Keratinocyte (primary cell): Measurements from ENCODE around the gene DGKQ. TPM values are rescaled to one million over a fixed set of nuclear protein-coding genes. Genes with fewer than 3 reads are reported as not detected.
A peak's percentile ranks its signal among the peaks of the same experiment; 100 is the strongest.

Source experiments
- DNase-seq: peaks from one replicate; pipeline ENCODE4 v3.0.0-alpha.2; 2011; ENCODE audit warnings: low read depth, missing footprints, low spot score
- FAIRE-seq: peaks from 2 replicates; lab custom pipeline; 2011; peaks lifted over from hg19 to GRCh38; lab: Jason Lieb, UNC
- H2AFZ ChIP-seq: 2 replicates; pipeline ENCODE4 v1.6.0; 2012; ENCODE audit warnings: low read length, control low read depth, inconsistent platforms; ENCODE audit not compliant: control insufficient read depth
- H3K27ac ChIP-seq: 2 replicates; pipeline ENCODE4 v1.5.1; 2011; ENCODE audit warnings: low read length; ENCODE audit not compliant: control insufficient read depth, insufficient read depth
- H3K27me3 ChIP-seq: 3 replicates; pipeline ENCODE4 v1.6.0; 2011; ENCODE audit warnings: low read length; ENCODE audit not compliant: control insufficient read depth, insufficient read depth; ENCODE audit errors: extremely low read depth
- H3K36me3 ChIP-seq, 2 experiments: 2 replicates in 1 of 2; 3 replicates in 1 of 2; pipeline ENCODE4 v1.5.1; 2011; ENCODE audit warnings: low read length in 2 of 2, mild to moderate bottlenecking in 1 of 2; ENCODE audit not compliant: control insufficient read depth in 2 of 2, insufficient read depth in 2 of 2; ENCODE audit errors: extremely low read depth in 1 of 2
- H3K4me1 ChIP-seq: 3 replicates; pipeline ENCODE4 v1.5.1; 2011; ENCODE audit warnings: low read length; ENCODE audit not compliant: control insufficient read depth, insufficient read depth; ENCODE audit errors: extremely low read depth
- H3K4me2 ChIP-seq: 3 replicates; pipeline ENCODE4 v1.6.0; 2011; ENCODE audit warnings: low read depth, low read length; ENCODE audit not compliant: control insufficient read depth, insufficient read depth; ENCODE audit errors: extremely low read depth
- H3K4me3 ChIP-seq, 3 experiments: fragments of 200-600 bp in 1 of 3; sonication (generic) in 1 of 3; 2 replicates in 2 of 3; 3 replicates in 1 of 3; pipeline ENCODE4 v1.5.1; 2011 to 2016; ENCODE audit warnings: low read length in 3 of 3, mild to moderate bottlenecking in 3 of 3, control low read depth in 2 of 3, inconsistent platforms in 1 of 3, low read depth in 1 of 3, mixed read lengths in 1 of 3, mixed run types in 1 of 3, moderate library complexity in 1 of 3; ENCODE audit not compliant: control insufficient read depth in 2 of 3, insufficient read depth in 2 of 3; ENCODE audit errors: extremely low read depth in 1 of 3
- H3K79me2 ChIP-seq: 2 replicates; pipeline ENCODE4 v1.6.0; 2012; ENCODE audit warnings: low read length; ENCODE audit not compliant: control insufficient read depth, insufficient read depth
- H3K9ac ChIP-seq: 3 replicates; pipeline ENCODE4 v1.6.0; 2011; ENCODE audit warnings: low read length; ENCODE audit not compliant: control insufficient read depth, insufficient read depth; ENCODE audit errors: extremely low read depth
- H3K9me1 ChIP-seq: 3 replicates; pipeline ENCODE4 v1.6.0; 2011; ENCODE audit warnings: low read length; ENCODE audit not compliant: control insufficient read depth, insufficient read depth; ENCODE audit errors: extremely low read depth
- H3K9me3 ChIP-seq: 2 replicates; pipeline ENCODE4 v1.5.1; 2012; ENCODE audit warnings: low read depth, low read length; ENCODE audit not compliant: control insufficient read depth
- H4K20me1 ChIP-seq: 3 replicates; pipeline ENCODE4 v1.6.0; 2011; ENCODE audit warnings: low read length; ENCODE audit not compliant: control insufficient read depth, insufficient read depth; ENCODE audit errors: extremely low read depth
- CTCF ChIP-seq, 3 experiments: IDR thresholded peaks in 1 of 3; conservative IDR thresholded peaks in 1 of 3; optimal IDR thresholded peaks in 1 of 3; 2 replicates in 2 of 3; 3 replicates in 1 of 3; pipeline versions ENCODE3 to v1.5.1; 2011; ENCODE audit warnings: low read length in 3 of 3, mild to moderate bottlenecking in 3 of 3, moderate library complexity in 2 of 3, control low read depth in 1 of 3, inconsistent platforms in 1 of 3; ENCODE audit not compliant: insufficient read depth in 2 of 3; ENCODE audit errors: extremely low read depth in 1 of 3
- EZH2 ChIP-seq: IDR thresholded peaks from one replicate; pipeline ENCODE4 v1.6.1; 2012; ENCODE audit warnings: inconsistent platforms, mild to moderate bottlenecking, low read length, moderate library complexity
- dilution Hi-C: fragments of 300-500 bp; cut with MboI; formaldehyde crosslinking; loops from one replicate; pipeline ENCODE4 v1.7.0; 2020; ENCODE audit warnings: low sequenced_read_pairs; ENCODE audit not compliant: extremely low pct_ligation_motif_present
- polyA minus RNA-seq, 3 experiments: library from RNA; depleted of rRNA, polyadenylated mRNA; stranded (reverse); fragments of >200 nt; gene quantifications; 1 replicate in 1 of 3; 2 replicates in 1 of 3; 3 replicates in 1 of 3; pipeline ENCODE4 v1.2.3, GENCODE V29; 2011
- polyA plus RNA-seq, 5 experiments: library from polyadenylated mRNA; depleted of rRNA in 3 of 5; stranded (reverse) in 3 of 5; stranded (forward) in 1 of 5; unstranded in 1 of 5; fragments of >200 nt; gene quantifications; 1 replicate in 1 of 5; 2 replicates in 3 of 5; 3 replicates in 1 of 5; pipeline versions ENCODE4 v1.2.1 to v1.2.3, GENCODE V29; 2011 to 2012; ENCODE audit warnings: missing spikeins in 2 of 5, low read depth in 1 of 5, low replicate concordance in 1 of 5

DGKQ gene
- 5.3 to 11.3 TPM (median 5.9 TPM) in 3 replicates for polyA plus RNA-seq
- polyA plus RNA-seq (2011; ENCODE audit: low read depth) = 3.0 TPM
- polyA plus RNA-seq (2011; cell fraction: cytosol; rRNA removed) = 3.5 and 9.1 TPM in 2 replicates
- 22.9 and 30.3 TPM in 2 replicates for polyA plus RNA-seq (2011; cell fraction: nucleus; rRNA removed)
- 7.4 and 8.8 TPM in 2 replicates for polyA plus RNA-seq (2012; ENCODE audit: low replicate concordance)
- 5.9 to 10.4 TPM (median 8.3 TPM) in 3 replicates for polyA minus RNA-seq
- polyA minus RNA-seq (2011; cell fraction: cytosol; rRNA and poly(A)+ RNA removed) = 17.5 TPM
- 16.9 and 17.8 TPM in 2 replicates for polyA minus RNA-seq (2011; cell fraction: nucleus; rRNA and poly(A)+ RNA removed)

GRCh38 chr4:973431-974397, at the start of gene DGKQ:
DGKQ (minus strand) TSS chr4:973569; CDS start chr4:973482, 87 bp downstream.
- H3K27me3 ChIP-seq = peaks cover 5% of the 10 kb centered on the region
- no peaks in the 10 kb centered on the region for H3K9me3 ChIP-seq
- dilution Hi-C loops = no loop called here
- peak within 1 kb of the TSS; percentile 71 for H3K9ac ChIP-seq
- no peaks in the 10 kb centered on the region for H3K9me1 ChIP-seq
- DNase-seq = no peak
- H4K20me1 ChIP-seq = peaks cover 3% of the 10 kb centered on the region
- H3K4me1 ChIP-seq = peaks cover 19% of the 10 kb centered on the region
- no peak for FAIRE-seq
- H2AFZ ChIP-seq = peak within 1 kb of the TSS; percentile 49
- H3K4me3 ChIP-seq = peak within 1 kb of the TSS; percentile 63 to 74 (median 71)
- peak within 1 kb of the TSS; percentile 80 for H3K4me2 ChIP-seq
- no peaks in the 10 kb centered on the region for H3K79me2 ChIP-seq
- H3K27ac ChIP-seq = no peak within 1 kb of the TSS
- TF ChIP-seq CTCF (optimal IDR thresholded peaks at IDR 0.05 in 1 of 3, IDR thresholded peaks at IDR 0.05 in 1 of 3, conservative IDR thresholded peaks at IDR 0.05 in 1 of 3; ENCODE audit: extremely low read depth in 1 of 3, insufficient read depth in 2 of 3, low read length in 3 of 3) = no peak
- no peak for TF ChIP-seq EZH2
- peaks cover 0 to 2% of the 10 kb centered on the region in 2 experiments for H3K36me3 ChIP-seq

- peaks cover 3% of the 10 kb centered on the region for H3K4me1 ChIP-seq
- H2AFZ ChIP-seq = no peak overlapping the region
- no peaks in the 10 kb centered on the region for H3K9me1 ChIP-seq
- no peak for TF ChIP-seq EZH2
- no peak for TF ChIP-seq CTCF (optimal IDR thresholded peaks at IDR 0.05 in 1 of 3, IDR thresholded peaks at IDR 0.05 in 1 of 3, conservative IDR thresholded peaks at IDR 0.05 in 1 of 3; ENCODE audit: extremely low read depth in 1 of 3, insufficient read depth in 2 of 3, low read length in 3 of 3)
- H3K9ac ChIP-seq = no peak overlapping the region
- no peak overlapping the region for H3K27ac ChIP-seq
- no peaks in the 10 kb centered on the region for H3K27me3 ChIP-seq
- DNase-seq (no peak), FAIRE-seq (no peak)
- H3K4me2 ChIP-seq = no peak overlapping the region
- H4K20me1 ChIP-seq = peaks cover 3% of the 10 kb centered on the region
- H3K4me3 ChIP-seq = no peak overlapping the region
- no peaks in the 10 kb centered on the region for H3K9me3 ChIP-seq
- H3K79me2 ChIP-seq = no peaks in the 10 kb centered on the region
- dilution Hi-C loops = no loop called here
- peaks cover 0 to 4% of the 10 kb centered on the region in 2 experiments for H3K36me3 ChIP-seq
Measured at GRCh38 chr4:1022739-1023066, 49.3 kb upstream of the DGKQ start.
